Sigmoid colon (tissue), 7 donors: ENCODE measurements around the gene BORCS6. TPM values are rescaled to one million over a fixed set of nuclear protein-coding genes. Genes with fewer than 3 reads are reported as not detected.
A peak's percentile ranks its signal among the peaks of the same experiment; 100 is the strongest.

Experiments used
- DNase-seq: peaks from one replicate; pipeline ENCODE4 v3.0.0-alpha.2; 2019
- H3K27ac ChIP-seq, 4 donors: fragments of 200-600 bp; sonication (generic); one replicate each; pipeline ENCODE4 v1.5.1; 2016 to 2019; ENCODE audit warnings: mild to moderate bottlenecking in 1 of 4
- H3K27me3 ChIP-seq, 3 donors: fragments of 200-600 bp; sonication (generic); one replicate each; pipeline ENCODE4 v1.5.1; 2019; ENCODE audit warnings: mild to moderate bottlenecking in 1 of 3
- H3K36me3 ChIP-seq, 4 donors: fragments of 200-600 bp; sonication (generic); one replicate each; pipeline ENCODE4 v1.5.1; 2016 to 2019
- H3K4me1 ChIP-seq, 4 donors: fragments of 200-600 bp; sonication (generic); one replicate each; pipeline ENCODE4 v1.5.1; 2017 to 2019
- H3K4me3 ChIP-seq, 4 donors: fragments of 200-600 bp; sonication (generic); one replicate each; pipeline ENCODE4 v1.5.1; 2017 to 2019; ENCODE audit warnings: mild to moderate bottlenecking in 2 of 4, moderate library complexity in 1 of 4
- H3K9me3 ChIP-seq, 4 donors: fragments of 200-600 bp in 3 of 4; sonication (generic) in 3 of 4; one replicate each; pipeline versions ENCODE4 v1.5.1 to v1.6.1; 2013 to 2019
- CTCF ChIP-seq, 4 experiments: fragments of 450-650 bp in 3 of 4; fragments of 200-600 bp in 1 of 4; IDR thresholded peaks; one replicate each; pipeline ENCODE4 v1.5.1; 2016 to 2019; ENCODE audit warnings: antibody characterized with exemption in 4 of 4, mild to moderate bottlenecking in 3 of 4, moderate library complexity in 2 of 4
- EP300 ChIP-seq, 4 donors: sonication (generic); formaldehyde crosslinking; IDR thresholded peaks; one replicate each; pipeline ENCODE4 v1.6.1; 2017; ENCODE audit warnings: antibody characterized with exemption in 4 of 4
- POLR2A ChIP-seq, 2 donors: fragments of 450-650 bp; IDR thresholded peaks; one replicate each; pipeline ENCODE4 v1.6.1; 2016; ENCODE audit warnings: antibody characterized with exemption in 2 of 2, mild to moderate bottlenecking in 2 of 2, moderate library complexity in 2 of 2
- POLR2AphosphoS5 ChIP-seq, 4 donors: sonication (generic); formaldehyde crosslinking; IDR thresholded peaks; one replicate each; pipeline ENCODE4 v1.6.1; 2017; ENCODE audit warnings: antibody characterized with exemption in 4 of 4
- WGBS, 2 donors: extraction: QIAGEN DNeasy Blood & Tissue Kit; methylation state at CpG; one replicate each; pipeline ENCODE4 v1.1.7; 2013; 5-methylcytosine and 5-hydroxymethylcytosine counted together
- intact Hi-C: fragments of 100-400 bp; cut with DNase I; formaldehyde crosslinking; loops from one replicate; pipeline ENCODE4 v1.15.1; 2023
- polyA plus RNA-seq, 3 donors: library from polyadenylated mRNA; stranded (reverse); fragments of 200-250 nt; gene quantifications; one replicate each; pipeline ENCODE4 v1.2.3, GENCODE V29; 2013
- total RNA-seq, 4 donors: library from RNA; depleted of rRNA; stranded (reverse); fragments of >200 nt; gene quantifications; one replicate each; pipeline ENCODE4 v1.1.0, GENCODE V29; 2016
- donor health status: healthy with polysubstance abuse.
- donor health status: Bipolar disorder and iron deficiency.
- donor health status: healthy.

The BORCS6 gene
- total and polyA plus RNA-seq, 7 donors: 7.7 to 17.7 (median 13.9) TPM

DNA sequence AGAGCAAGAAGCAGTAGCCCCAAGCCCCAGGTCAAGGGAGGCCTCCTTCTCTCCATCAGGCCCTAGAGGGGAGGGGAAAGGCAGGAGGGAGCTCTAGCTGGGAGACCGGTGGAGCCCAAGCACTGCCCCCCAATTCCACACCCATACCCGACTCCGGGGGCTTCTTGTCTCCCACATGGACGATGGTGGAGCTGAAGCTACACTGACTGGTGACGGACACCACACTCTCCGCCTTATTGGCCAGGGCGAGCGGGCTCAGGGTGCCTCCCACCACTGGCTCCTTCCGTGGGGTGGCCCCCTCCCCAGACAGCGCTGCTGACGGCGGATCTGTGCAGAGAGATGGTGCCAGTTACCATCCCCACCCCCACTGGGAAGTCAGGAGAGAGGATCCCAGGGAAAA, 44.2 kb downstream of the BORCS6 start:
- Histone ChIP-seq H3K27me3 (no peaks in the 10 kb centered on the region), H3K36me3 (peaks cover 97 to 100% (median 99%) of the 10 kb centered on the region in 4 donors), H3K4me3 (no peak overlapping the region), H3K27ac (peak overlapping the region; percentile 99 to 100 (median 100)), H3K9me3 (no peaks in the 10 kb centered on the region), H3K4me1 (peaks cover 0 to 58% (median 40%) of the 10 kb centered on the region in 4 donors)
- DNase-seq: peak; percentile 69
- TF ChIP-seq EP300 (IDR thresholded peaks at IDR 0.05) (no peak), POLR2A (IDR thresholded peaks at IDR 0.05) (no peak), POLR2AphosphoS5 (IDR thresholded peaks at IDR 0.05) (no peak), CTCF (IDR thresholded peaks at IDR 0.05) (no peak)
- 96% methylated on average over 12 of the region's 12 CpGs for WGBS, 2 donors
- intact Hi-C loops: no loop called here

DNA sequence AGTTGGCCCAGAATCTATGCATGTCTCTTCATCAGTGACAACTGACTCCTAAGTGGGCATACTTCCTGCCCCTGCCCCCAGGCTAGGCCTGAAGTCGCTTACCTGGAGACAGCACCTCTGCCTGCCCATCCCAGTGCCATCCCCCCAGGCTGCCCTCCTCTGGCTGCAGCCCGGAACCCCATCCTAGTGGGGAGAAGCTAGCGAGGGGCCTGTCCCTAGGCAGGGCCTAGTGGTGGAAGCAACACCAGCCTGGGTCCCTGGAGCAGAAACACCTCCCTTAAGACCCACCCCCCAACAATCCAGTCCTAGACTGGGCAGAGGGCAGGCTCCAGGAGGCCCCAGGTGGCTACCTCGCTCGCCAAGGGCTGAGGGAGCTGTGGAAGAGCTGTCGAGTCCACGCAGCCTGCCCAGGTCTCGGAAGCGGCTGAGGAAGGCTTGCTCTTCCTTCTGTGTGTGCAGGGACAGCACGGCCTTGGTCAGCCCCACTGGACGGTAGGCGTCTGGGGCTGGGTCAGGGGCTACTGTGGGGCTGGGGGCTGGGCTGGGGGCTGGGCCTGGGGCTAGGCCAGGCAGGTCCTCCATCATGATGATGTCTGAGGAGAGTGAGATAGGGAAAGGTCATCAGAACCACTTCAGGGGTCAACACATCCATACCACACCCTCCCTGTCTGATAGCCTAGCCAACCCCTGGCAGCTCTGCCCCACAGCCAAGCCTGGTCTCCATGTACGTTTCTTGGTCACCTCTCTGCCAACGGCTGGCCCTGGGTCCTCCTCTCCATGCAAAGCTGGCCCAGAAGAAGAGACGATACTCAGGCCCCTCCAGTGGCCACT, 45.4 kb downstream of the BORCS6 start:
- peak; percentile 68 for DNase-seq
- peaks cover 99 to 100% (median 100%) of the 10 kb centered on the region in 4 donors for H3K36me3 ChIP-seq
- TF ChIP-seq CTCF (IDR thresholded peaks at IDR 0.05) (no peak), POLR2AphosphoS5 (IDR thresholded peaks at IDR 0.05) (peak in 3 of 4 donors; percentile 5 to 51 (median 13)), POLR2A (IDR thresholded peaks at IDR 0.05) (no peak), EP300 (IDR thresholded peaks at IDR 0.05) (no peak)
- no peaks in the 10 kb centered on the region for H3K27me3 ChIP-seq
- peak overlapping the region; percentile 58 to 100 (median 92) for H3K27ac ChIP-seq
- H3K4me1 ChIP-seq: peaks cover 0 to 58% (median 39%) of the 10 kb centered on the region in 4 donors
- intact Hi-C loops: no loop called here
- no peak overlapping the region for H3K4me3 ChIP-seq
- no peaks in the 10 kb centered on the region for H3K9me3 ChIP-seq
- 95% methylated on average over 15 of the region's 15 CpGs for WGBS, 2 donors

- H3K27ac ChIP-seq: peak overlapping the region; percentile 58 to 100 (median 92)
- H3K27me3 ChIP-seq: no peaks in the 10 kb centered on the region
- intact Hi-C loops: no loop called here
- TF ChIP-seq CTCF (IDR thresholded peaks at IDR 0.05) (no peak), POLR2AphosphoS5 (IDR thresholded peaks at IDR 0.05) (peak; percentile 32 to 66 (median 57))
- 94 to 95% methylated on average over 22 of the region's 22 CpGs for WGBS, 2 donors
- H3K9me3 ChIP-seq: no peaks in the 10 kb centered on the region
- no peak overlapping the region for H3K4me3 ChIP-seq
- no peak for DNase-seq
- H3K36me3 ChIP-seq: peaks cover 93 to 97% (median 94%) of the 10 kb centered on the region in 4 donors
- peaks cover 0 to 57% (median 40%) of the 10 kb centered on the region in 4 donors for H3K4me1 ChIP-seq
These were observed 46.2 kb downstream of the BORCS6 start for GRCh38 chr17:8143581-8144400.

GRCh38 chr17:8142887-8143580, 46.9 kb downstream of the BORCS6 start:
- H3K27me3 ChIP-seq: no peaks in the 10 kb centered on the region
- intact Hi-C loops: no loop called here
- peaks cover 0 to 62% (median 39%) of the 10 kb centered on the region in 4 donors for H3K4me1 ChIP-seq
- no peak overlapping the region for H3K4me3 ChIP-seq
- DNase-seq: peak; percentile 66
- no peak for TF ChIP-seq CTCF (IDR thresholded peaks at IDR 0.05)
- no peak for TF ChIP-seq POLR2A (IDR thresholded peaks at IDR 0.05)
- TF ChIP-seq EP300 (IDR thresholded peaks at IDR 0.05): no peak
- peak in 3 of 4 donors; percentile 25 to 56 (median 30) for TF ChIP-seq POLR2AphosphoS5 (IDR thresholded peaks at IDR 0.05)
- H3K27ac ChIP-seq: peak overlapping the region; percentile 58 to 100 (median 92)
- WGBS, 2 donors: 84 to 86% methylated on average over 15 of the region's 15 CpGs
- H3K36me3 ChIP-seq: peaks cover 85 to 90% (median 86%) of the 10 kb centered on the region in 4 donors
- no peaks in the 10 kb centered on the region for H3K9me3 ChIP-seq
